Loucy (cell line): ENCODE data around the gene AP1G2.

Experiments used
- CTCF ChIP-seq: fragments of 200-600 bp; sonication (generic); conservative IDR thresholded peaks from 2 replicates; pipeline ENCODE4 v1.5.1; 2014; ENCODE audit warnings: mild to moderate bottlenecking, antibody characterized with exemption, low read length
- EZH2phosphoT487 ChIP-seq: fragments of 200-600 bp; IDR thresholded peaks from 2 replicates; pipeline ENCODE4 v1.6.1; 2018; ENCODE audit warnings: antibody characterized with exemption, mild to moderate bottlenecking, moderate library complexity, borderline replicate concordance

DNA sequence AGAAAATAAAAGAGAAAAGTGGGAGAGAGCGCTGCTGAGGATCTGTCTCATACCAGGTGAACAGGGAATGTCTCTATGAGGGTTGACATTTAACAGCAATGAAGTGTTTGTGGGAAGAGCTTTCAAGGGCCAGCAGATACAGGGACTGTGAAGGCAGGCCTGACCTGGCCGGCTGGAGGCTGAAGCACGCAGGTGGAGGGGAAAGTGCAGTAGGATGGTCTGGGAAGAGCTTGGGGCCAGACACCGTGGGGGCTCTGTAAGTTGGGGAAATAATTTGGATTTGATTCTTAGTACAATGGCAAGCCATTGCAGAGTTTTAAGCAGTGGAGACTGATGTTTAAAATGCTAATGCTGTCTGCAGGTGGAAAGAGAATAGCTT lies 44.8 kb upstream of the AP1G2 start:
- TF ChIP-seq EZH2phosphoT487 (no peak), CTCF (no peak)
